Erythroblast (primary cell): ENCODE data around the gene CTBP2.

Experiments used
- GATA1 ChIP-seq: IDR thresholded peaks from 2 replicates; pipeline ENCODE4 v1.6.1; 2011; ENCODE audit warnings: low read depth, mild to moderate bottlenecking, control low read depth, low read length, moderate library complexity
- POLR2A ChIP-seq: IDR thresholded peaks from 2 replicates; pipeline ENCODE4 v1.6.1; 2011; ENCODE audit warnings: mild to moderate bottlenecking, low read length

GRCh38 chr10:125015356-125015944, 144.9 kb downstream of the CTBP2 start:
- TF ChIP-seq POLR2A, result no peak
- no peak for TF ChIP-seq GATA1
